GM18502 (cell line): ENCODE results near the gene AGBL4.

Experiments
- ATAC-seq: cut with Tn5 transposase; IDR thresholded peaks from one replicate; pipeline ENCODE4 v1.9.1; 2021; ENCODE audit warnings: mild to moderate bottlenecking; ENCODE audit not compliant: unreplicated experiment, poor library complexity

The AGBL4 gene

GRCh38 chr1:48710318-48710717, 1313.4 kb downstream of the AGBL4 start:
- ATAC-seq, result no peak

GRCh38 chr1:48704736-48705135, 1319.0 kb downstream of the AGBL4 start:
- no peak for ATAC-seq

GRCh38 chr1:48701445-48701844, 1322.3 kb downstream of the AGBL4 start:
- no peak for ATAC-seq

GRCh38 chr1:48697066-48697707, 1326.6 kb downstream of the AGBL4 start:
- peak; percentile 85 for ATAC-seq

DNA sequence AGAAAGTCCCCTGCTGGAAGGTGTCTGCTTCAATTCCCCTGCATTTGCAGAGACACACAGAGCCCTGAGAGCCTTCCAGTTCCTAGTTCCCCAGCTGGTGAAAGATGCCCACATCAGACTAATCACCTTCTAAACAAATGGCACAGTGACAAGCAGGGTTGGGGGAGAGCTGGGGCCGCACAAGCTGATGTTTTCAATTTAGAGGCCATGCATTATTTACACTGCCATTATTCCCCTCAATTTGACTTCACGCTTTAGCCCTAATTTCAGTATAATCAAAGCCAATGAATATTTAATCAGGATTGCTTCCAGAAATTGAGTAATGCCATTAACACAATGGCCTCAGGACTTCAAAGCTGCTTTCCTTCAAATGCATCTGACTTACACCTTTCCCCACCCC, 1328.6 kb downstream of the AGBL4 start:
- ATAC-seq, result no peak

- ATAC-seq, result no peak
Measured at GRCh38 chr1:48693674-48694320, 1330.0 kb downstream of the AGBL4 start.

GRCh38 chr1:48693180-48693579, 1330.6 kb downstream of the AGBL4 start:
- ATAC-seq, result no peak

- ATAC-seq, result no peak
Measured at GRCh38 chr1:48692235-48692634, 1331.5 kb downstream of the AGBL4 start.

DNA sequence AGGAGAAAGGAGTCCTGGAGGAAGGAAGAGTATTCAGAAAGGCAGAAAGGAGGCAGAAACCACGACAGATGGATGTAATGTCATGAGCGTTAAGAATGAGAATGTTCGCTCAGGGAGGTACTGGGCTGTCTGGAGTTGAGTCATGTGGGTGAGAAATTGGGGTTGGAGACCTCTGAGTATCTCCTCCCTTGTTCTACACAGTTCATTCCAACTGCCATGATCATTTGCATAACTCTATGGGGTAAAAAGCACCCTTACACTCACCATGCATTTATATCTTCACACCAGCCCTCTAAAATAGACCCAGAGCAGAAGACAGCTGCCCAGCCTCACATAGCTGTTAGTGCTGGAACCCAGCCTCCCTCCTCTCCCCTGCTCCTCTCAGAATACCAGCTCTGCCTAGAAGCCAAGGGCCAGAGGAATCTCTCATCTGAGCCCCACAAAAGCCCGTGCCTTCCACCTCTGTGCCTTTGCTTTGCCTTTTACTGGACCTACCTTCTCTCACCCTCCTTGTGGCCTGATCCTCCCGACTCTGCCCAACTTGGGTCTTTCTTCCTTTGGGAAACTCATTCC, 1332.2 kb downstream of the AGBL4 start:
- peak; percentile 75 for ATAC-seq

DNA sequence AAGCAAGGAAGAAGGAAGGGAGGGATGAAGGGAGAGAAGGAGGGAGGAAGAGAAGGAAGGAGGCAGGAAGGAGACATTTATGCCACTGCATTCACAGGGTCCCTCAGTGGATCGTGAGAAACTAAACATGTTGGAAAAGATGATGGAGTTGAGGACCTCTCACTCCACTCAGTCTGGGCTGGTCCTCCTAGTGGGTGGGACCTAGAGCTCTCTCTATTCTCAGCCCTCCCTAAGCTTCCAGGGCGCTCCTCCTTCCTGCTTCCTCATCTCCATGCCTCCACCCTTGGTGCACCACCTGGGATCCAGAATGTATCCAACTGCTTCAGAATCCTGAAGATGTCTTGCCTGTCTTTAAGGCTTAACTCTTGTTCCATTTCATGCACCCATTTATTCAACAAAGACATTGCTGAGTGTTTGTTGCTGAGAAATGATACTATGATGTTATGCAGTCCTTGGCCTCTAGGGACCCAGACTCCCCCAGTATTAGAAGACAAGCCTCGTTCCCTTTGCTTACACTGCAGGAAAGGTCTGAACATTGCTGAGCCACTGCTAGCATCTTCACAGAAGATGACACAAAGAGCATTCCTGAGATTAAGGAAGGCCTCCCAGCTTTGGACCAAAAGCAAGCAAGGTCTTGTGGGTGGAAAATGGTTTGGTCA, 1335.5 kb downstream of the AGBL4 start:
- peak; percentile 85 for ATAC-seq

DNA sequence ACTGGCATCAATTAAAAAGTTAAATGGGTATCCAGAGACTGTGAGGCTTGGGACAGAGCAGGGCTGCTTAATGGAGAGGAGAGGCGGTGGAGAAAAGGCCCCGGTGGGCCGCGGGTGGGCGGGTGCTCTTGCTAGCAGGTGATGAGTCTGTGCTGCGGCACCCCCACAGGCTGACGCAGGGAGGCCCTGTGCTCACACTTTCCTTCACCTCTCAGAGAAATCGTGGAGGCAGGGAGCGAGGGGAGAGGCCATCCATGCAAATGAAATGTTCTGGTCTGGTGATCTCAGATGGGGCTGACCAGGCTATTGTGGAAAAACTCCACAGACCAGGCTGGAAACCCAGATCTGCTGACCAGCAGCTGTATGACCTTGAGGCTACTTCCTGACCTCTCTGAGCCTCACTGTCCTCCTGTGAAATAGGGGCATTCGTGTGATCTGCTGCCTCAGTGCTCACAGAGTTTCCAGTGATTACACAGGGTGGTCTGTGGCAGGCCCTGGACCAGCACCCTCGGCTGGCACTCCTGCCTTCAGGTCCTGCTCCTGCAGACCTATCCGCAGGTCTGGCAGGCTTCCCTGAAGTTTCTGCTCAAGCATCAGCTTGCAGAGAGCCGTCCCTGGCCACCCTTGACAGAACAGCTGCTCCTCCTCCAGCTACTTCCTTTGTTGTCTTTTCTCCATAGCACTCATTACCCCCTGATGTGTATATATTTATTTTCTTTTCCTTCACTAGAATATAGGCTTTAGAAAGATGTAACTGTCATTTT, 1336.3 kb downstream of the AGBL4 start:
- no peak for ATAC-seq

- no peak for ATAC-seq
Measured at GRCh38 chr1:48686159-48686558, 1337.6 kb downstream of the AGBL4 start.

DNA sequence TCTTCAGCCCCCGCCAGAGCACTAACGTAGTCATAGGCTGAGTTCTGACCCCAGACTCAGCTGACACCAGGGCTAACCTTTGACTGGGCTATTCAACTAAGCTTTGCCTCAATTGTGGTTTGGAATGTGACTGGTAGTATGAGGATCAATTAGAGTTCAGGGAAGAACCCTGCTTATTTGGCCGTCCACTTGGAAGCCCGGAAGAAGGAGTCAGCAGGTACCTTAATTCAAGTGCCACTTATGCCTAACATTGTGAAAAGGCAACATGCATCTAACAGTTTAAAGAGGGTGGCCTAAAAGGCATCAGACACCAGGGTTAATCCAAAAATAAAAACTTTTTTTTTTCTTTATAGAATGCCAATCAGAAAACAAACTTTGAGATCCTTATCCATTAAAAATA, 1339.4 kb downstream of the AGBL4 start:
- ATAC-seq, result no peak

GRCh38 chr1:48683839-48684238, 1339.9 kb downstream of the AGBL4 start:
- no peak for ATAC-seq

- ATAC-seq, result no peak
Measured at GRCh38 chr1:48681476-48682305, 1342.1 kb downstream of the AGBL4 start.

DNA sequence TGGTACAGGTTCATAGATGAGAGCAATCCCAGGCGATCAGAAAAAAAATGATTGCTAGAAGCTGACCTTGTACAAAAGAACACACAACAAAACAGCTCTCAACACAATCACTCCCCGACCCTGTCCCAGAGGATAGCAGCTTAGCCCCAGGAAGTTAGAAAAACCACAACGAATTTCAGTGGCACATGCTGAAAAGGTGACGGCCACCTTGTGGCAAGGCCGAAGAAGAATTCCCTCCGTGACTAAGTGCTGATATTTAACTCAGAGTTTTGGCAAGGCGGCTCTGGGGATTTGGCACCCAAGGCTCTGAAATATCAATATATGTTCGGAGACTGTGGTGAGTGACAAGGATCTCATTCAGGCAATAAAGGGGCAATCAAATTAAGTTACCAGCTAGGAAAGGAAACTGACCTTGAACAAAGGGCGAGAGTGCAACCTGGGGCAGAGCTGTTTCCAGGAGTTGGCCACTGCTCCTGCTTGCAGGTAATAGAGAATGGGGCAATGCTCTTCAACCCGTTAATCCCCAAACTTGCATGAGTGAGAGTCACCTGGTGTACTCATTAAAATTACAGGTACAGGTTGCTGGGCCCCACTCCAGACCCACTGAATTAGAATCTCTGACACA, 1343.2 kb downstream of the AGBL4 start:
- no peak for ATAC-seq

DNA sequence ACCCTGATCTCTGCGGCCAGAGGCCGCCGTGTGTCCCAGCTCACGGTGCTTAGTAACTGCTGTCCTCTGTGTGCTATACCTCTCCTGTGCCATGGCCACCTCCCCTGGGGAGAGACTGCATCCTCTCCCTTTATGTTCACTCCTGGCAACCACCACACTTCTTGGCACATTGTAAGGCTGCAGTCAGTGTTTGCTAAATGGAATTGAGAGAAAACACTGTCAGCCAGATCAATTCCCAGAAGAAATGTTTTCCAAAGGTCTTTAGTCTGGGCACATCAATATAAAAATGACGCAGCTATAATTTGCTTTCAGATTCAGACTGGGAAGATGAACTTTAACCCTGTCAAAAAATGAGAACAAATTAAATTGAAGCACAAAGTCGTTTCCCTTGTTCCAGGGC, 1343.9 kb downstream of the AGBL4 start:
- no peak for ATAC-seq

DNA sequence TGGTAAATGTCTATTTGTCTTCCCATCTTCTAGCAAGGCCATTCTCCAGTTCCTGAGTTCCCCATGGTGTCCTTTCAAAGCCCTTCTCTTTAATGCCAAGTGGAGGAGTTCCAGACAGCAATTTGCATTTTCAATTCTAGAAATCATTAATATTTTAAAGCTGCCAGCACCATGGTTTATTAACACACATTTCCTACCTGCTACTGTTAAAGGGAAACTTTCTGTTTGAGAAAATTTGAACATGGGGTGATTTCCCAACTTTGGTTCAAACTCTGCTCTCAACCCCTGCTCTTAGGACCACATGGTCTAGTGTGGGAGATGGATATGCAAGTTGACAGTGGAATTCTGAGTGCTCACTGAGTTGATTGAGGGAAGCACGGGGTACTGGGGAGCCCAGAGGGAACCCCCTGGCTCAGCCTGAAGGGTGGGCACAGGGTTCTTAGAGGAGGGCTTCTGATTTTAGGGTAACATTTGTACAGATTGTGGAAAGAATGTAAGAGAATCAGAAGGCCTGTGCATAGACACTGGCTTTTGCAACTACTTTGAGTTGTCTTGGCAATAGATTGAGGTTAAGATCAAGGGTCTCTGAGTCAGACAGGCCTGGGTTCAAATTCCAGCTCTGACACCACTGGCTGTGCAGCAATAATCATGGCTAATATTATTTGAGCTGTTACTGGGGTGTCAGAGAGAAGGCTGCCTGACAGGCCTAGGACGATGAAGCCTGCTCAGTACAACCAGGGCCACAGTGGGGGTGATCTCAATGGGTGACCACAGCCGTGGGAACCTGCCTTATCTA, 1344.8 kb downstream of the AGBL4 start:
- ATAC-seq, result no peak
